ENCODE results near the gene AXIN1.
"Not testable (repeated sequence)": the region's sequence is repeated elsewhere in the genome, so short reads cannot be mapped to it uniquely, and the experiment has no call there.

Gene AXIN1

DNA sequence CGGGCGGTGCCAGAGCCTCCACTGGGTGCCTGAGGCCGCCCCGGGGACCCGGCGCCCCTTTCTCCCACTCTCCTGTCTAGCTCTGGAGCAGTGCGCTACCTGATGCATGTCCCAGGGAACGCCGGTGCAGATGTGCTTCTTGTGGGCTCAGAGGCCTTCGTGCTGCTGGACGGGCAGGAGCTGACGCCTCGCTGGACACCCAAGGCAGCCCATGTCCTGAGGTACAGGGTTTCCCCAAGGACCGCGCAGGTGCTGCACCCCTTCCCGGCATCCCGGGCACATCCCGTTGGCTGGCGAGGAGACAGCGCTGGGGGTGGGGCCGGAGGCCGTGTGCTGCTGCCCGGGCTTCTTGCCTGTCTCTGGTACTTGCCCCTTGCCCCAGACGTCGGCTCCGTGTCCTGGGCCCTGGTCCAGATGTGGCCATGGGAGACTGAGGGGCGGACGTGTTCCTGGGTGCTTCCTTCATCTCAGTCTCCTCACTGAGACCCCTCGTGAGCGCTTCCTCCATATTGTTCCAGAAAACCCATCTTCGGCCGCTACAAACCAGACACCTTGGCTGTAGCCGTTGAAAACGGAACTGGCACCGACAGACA, 89.2 kb downstream of the AXIN1 start:
- DNase-seq, result no peak

GRCh38 chr16:262121-262745, 90.3 kb downstream of the AXIN1 start:
- no peak for DNase-seq

DNA sequence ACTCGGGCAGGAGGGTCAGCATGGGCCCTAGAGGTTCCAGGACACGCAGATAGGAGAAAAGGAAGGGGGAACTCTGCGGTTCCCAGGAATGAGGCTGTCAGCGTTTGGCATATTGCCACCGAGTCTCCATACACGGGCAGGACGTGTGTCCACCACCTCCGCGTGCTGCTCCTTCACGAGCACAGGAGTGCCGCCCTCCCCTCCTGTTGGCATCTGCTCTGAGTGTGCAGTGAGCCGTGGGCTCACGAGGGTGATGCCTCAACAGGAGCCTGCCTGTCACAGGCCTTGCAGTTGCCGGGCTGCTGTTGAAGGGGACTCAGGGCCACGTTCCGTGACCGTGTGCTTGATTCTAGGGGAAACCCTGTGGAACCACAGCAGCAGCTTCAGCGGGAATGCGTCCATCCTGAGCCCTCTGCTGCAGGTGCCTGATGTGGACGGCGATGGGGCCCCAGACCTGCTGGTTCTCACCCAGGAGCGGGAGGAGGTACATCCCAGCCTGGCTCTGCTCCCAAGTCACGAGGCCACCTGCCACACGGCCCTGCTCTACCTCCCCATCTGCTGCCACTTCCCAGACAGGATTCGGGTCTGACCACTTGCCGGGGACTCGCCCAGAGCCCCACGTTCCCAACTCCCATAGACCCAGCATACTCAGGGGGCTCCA, 91.4 kb downstream of the AXIN1 start:
- no peak for DNase-seq

GRCh38 chr16:260326-260725, 92.2 kb downstream of the AXIN1 start:
- no peak for DNase-seq

DNA sequence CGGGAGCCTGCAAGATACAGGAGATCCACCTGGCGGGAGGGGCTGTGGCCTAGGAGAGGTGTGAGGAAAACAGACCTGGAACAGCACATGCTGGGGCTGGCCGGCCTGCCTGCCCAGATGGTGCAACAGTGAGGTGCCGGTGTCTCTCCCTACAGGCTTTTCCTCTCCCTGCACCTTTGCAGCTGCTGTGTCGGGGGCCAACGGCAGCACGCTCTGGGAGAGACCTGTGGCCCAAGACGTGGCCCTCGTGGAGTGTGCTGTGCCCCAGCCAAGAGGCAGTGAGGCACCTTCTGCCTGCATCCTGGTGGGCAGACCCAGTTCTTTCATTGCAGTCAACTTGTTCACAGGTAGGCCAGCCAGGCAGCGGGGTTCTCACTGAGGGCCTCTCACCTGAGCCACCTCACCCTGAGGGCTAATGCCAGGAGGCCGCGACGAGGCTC, 92.7 kb downstream of the AXIN1 start:
- DNase-seq, result no peak

GRCh38 chr16:259226-259625, 93.3 kb downstream of the AXIN1 start:
- peak; percentile 79 for DNase-seq

GRCh38 chr16:258091-258490, 94.4 kb downstream of the AXIN1 start:
- not testable (repeated sequence) for DNase-seq

GRCh38 chr16:255183-255582, 97.3 kb downstream of the AXIN1 start:
- DNase-seq, result no peak

- no peak for DNase-seq
Observed at GRCh38 chr16:254461-254860, 98.1 kb downstream of the AXIN1 start.

DNA sequence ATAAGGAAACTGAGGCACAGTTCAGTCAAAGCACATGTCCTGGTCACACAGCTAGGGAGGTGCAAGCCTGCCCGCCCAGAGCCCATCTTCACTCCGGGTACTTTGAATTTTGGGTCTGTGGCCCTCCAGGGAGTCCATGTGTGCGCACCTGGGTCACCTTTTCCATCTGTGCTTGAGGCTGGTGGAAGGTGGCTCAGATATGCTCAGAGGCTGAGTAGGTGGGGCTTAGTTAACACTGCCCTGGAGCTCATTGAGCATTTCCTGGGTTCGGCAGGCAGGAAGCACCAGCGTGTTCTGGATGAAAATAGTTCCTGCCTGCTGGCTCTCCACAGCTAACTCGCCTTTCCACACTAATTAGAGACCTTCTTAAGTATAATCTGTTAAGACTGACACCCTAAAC, 98.7 kb downstream of the AXIN1 start:
- DNase-seq, result no peak

DNA sequence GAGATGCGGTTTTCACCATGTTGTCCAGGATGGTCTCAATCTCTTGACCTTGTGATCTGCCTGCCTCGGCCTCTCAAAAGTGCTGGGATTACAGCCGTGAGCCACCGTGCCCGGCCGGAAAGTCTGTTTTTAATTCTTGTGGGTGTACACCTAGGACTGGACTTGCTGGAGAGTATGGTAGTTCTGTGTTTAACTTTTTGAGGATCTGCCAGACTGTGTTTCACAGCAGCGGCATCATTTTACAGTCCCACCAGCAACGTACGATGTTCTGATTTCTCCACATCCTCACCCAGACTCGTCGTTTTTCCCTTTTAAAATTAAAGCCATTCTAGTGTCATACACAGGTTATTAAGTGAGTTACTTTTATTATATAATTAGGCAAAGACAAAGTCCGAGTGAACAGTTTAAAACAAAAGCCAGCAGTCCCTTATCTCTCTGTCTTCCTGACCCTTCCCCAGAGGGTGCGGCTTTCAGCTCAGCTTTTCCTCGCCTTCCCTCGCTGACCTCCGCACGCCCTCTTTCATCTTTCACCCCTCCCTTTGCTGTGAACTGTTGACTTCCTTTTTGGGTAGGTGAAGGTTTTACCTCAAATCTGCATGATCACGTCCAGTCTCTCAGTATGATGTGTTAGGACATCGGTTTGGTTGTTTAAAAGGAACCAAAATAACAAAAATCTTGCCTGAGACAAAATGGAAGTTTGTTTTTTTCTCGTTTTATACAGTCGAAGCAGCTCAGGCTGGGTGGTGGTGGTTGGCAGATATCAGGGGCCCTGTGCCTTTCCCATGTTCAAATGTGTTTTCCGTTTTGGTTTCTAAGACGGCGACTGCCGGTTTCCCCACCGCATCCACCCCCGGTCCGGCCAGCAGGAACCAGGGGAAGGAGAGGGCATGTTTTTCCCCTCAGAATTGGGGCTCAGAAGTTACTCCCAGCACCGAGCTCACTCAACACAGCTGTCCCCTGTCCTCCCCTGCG, 99.9 kb downstream of the AXIN1 start:
- DNase-seq, result peak; percentile 70

- no peak for DNase-seq
Observed at GRCh38 chr16:249431-249830, 103.1 kb downstream of the AXIN1 start.

GRCh38 chr16:247027-247426, 105.5 kb downstream of the AXIN1 start:
- no peak for DNase-seq

DNA sequence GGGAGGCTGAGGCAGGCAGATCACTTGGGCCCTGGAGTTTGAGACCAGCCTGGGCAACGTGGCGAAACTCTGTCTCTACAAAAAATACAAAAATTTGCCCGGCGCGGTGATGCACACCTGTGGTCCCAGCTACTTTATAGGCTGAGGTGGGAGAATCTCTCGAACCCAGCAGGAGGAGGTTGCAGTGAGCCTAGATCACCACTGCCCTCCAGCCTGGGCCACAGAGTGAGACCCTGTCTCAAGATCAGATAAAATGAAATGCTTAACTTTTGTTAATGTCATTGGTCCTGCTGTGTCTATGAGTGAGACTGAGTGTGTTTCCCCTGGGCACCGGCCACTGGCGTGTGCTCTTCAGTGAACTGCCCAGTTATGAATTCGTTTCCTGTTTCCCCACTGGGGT, 107.4 kb downstream of the AXIN1 start:
- no peak for DNase-seq

DNA sequence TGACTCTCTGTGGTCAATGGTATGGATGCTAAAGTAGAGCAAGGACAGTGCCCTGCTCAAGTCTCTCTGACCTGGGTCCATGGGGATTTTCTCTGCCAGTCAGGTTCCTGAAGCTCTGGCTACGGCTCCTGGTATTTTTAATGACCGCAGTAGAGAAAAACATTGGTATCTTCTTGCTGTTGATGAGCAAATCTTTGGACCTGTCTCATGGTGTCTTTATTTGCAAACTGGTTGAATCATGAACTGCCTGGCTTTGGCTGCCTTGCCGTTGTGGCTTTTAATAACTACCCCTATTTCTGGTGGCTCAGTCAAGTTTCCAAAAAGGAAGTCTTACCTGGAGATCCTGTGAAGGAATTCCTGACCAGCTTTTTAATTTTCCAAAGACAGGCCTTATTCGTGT, 109.2 kb downstream of the AXIN1 start:
- DNase-seq, result no peak

- DNase-seq, result no peak
Observed at GRCh38 chr16:242281-242680, 110.2 kb downstream of the AXIN1 start.

GRCh38 chr16:240559-240958, 112.0 kb downstream of the AXIN1 start:
- DNase-seq, result no peak

DNA sequence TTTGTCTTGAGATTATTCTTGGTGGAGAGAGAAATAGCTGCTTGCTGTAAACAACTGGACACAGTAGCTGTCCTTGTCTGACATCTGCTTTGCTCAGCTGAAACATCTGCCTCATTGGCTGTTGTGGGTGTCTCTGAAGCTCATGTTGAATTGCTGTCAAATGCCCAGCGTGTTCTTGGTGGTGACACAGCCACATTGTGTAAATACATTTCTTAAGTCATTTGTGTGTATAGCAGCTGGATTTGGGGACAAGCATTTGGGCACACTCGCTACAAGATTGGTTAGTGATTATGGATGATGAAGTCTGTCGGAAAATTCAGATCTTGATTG, 112.6 kb downstream of the AXIN1 start:
- DNase-seq, result peak; percentile 15
